Activated T-helper 17 cell treated with anti-CD3 and anti-CD28 coated beads, Interleukin-2, amount 50 U/mL, for 72 hours (primary cell): ENCODE measurements around the gene CEBPG. TPM values are rescaled to one million over a fixed set of nuclear protein-coding genes. Genes with fewer than 3 reads are reported as not detected.

Source experiments
- ATAC-seq: fragments of 150-1000 bp; cut with Tn5 transposase; replicated peaks from 2 replicates; pipeline ENCODE4 v1.10.0; 2021; ENCODE audit warnings: mild to moderate bottlenecking, moderate library complexity
- H3K27ac Mint-ChIP-seq: one replicate; pipeline ENCODE4 v1.8.0; 2022; ENCODE audit warnings: mixed read lengths
- H3K27me3 Mint-ChIP-seq: one replicate; pipeline ENCODE4 v1.8.0; 2022; ENCODE audit warnings: mixed read lengths
- H3K36me3 Mint-ChIP-seq: one replicate; pipeline ENCODE4 v1.8.0; 2022; ENCODE audit warnings: low read depth, mild to moderate bottlenecking, mixed read lengths
- H3K4me1 Mint-ChIP-seq: one replicate; pipeline ENCODE4 v1.8.0; 2022; ENCODE audit warnings: mixed read lengths
- H3K4me3 Mint-ChIP-seq: one replicate; pipeline ENCODE4 v1.8.0; 2022; ENCODE audit warnings: mild to moderate bottlenecking, mixed read lengths
- H3K9me3 Mint-ChIP-seq: one replicate; pipeline ENCODE4 v1.8.0; 2022; ENCODE audit warnings: mixed read lengths
- total RNA-seq, 2 donors: library from RNA; stranded (reverse); gene quantifications; one replicate each; pipeline ENCODE4 v1.2.3, GENCODE V29; 2022

Gene CEBPG
- total RNA-seq, 2 donors from 2014 or later: 15.0 to 23.6 TPM

DNA sequence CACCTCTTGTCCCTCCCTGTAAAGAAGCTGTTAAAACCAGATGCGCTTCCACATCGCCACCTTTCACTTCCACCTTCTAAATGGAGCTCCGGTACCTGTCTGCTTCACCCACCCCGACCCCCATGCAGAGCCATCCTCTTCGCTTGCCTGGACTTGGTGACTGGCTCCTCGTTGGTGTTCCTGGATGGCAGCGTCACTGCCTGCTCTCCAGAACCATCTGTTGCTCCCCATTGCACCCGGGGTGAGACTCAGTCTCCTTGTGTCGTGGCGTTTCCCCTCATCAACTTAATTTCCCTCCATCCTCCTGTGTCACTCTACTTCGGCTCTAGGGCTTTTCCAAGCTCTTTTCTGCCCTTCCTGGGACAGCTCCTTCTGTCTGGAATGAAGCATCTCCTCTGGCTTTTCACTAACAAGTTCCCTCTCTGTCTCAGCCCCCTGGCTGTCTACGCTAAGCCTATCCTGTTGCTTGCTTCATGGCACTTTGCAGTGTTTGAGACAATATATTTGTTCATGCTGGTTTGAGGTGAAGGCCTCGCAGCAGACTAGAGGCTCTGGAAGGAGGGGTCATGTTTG, 10.3 kb downstream of the CEBPG start:
- H3K4me1 Mint-ChIP-seq: peaks cover 11% of the 10 kb centered on the region
- no peak overlapping the region for H3K4me3 Mint-ChIP-seq
- no peaks in the 10 kb centered on the region for H3K9me3 Mint-ChIP-seq
- peaks cover 46% of the 10 kb centered on the region for H3K36me3 Mint-ChIP-seq
- no peaks in the 10 kb centered on the region for H3K27me3 Mint-ChIP-seq
- no peak for ATAC-seq
- H3K27ac Mint-ChIP-seq: peak overlapping the region; percentile 37

DNA sequence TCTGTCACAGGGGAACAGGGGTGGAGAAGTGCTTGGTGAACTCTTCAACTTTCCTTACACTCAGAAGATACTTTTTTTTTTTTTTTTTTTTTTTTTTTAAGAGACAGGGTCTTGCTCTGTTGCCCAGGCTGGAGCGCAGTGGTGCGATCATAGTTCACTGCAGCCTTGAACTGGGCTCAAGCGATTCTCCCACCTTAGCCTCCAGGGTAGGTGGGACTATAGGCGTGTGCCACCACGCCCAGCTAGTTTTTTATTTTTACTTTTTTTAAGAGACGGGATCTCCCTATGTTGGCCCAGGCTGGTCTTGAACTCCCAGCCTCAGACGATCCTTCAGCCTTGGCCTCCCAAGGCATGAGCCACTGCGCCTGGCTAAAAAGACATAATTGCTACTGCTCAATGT, 11.5 kb downstream of the CEBPG start:
- no peak for ATAC-seq
- Mint-ChIP-seq H3K9me3 (no peaks in the 10 kb centered on the region), H3K4me3 (no peak overlapping the region), H3K27me3 (no peaks in the 10 kb centered on the region), H3K36me3 (peaks cover 34% of the 10 kb centered on the region), H3K27ac (no peak overlapping the region), H3K4me1 (peaks cover 11% of the 10 kb centered on the region)

DNA sequence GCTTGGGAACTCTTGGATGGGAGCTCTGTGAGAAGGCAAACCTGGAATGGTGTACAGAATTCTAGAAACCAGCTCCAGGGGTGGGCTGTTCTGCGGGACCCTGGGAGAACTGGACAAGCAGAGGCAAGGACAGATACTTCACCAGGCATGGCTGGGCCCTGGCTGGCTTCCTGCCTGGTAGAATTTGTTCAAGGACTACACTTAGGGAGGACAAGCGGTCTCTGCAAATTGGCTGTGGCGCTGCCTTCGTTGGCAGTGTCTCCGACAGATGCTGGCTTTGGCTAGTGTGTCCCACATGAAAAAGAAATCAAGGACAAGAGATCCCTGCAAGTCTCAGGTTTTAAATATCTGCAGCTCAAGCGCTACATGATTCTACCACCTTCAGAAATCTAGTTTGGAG, 12.4 kb downstream of the CEBPG start:
- H3K27ac Mint-ChIP-seq: no peak overlapping the region
- no peaks in the 10 kb centered on the region for H3K9me3 Mint-ChIP-seq
- no peak for ATAC-seq
- no peak overlapping the region for H3K4me3 Mint-ChIP-seq
- H3K27me3 Mint-ChIP-seq: no peaks in the 10 kb centered on the region
- H3K36me3 Mint-ChIP-seq: peaks cover 25% of the 10 kb centered on the region
- H3K4me1 Mint-ChIP-seq: peaks cover 8% of the 10 kb centered on the region

DNA sequence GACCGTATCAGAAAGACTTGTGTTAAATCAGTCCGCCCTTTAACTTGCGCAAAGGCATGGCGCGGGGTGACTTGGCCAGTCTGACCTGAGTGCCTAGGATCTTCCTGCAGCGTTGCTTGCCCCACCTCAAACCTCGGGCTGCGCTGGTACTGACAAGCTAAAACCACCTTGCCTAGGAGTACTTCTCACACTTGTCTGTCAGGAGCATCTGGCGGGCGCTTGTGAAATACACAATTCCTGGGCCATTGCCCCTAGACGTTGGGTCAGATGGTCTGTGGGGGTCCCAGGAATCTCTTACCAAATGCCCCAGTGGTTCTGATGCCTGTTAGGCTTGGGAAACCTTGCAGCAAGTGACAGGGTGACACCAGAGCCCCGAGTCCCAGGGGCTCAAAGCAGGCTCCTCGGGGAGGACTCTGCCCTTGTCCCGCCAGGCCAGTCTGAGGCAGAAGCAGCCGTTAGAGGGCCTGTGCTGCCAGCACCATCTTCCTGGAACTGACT, 12.9 kb downstream of the CEBPG start:
- Mint-ChIP-seq H3K9me3 (no peaks in the 10 kb centered on the region), H3K4me3 (no peak overlapping the region), H3K27me3 (no peaks in the 10 kb centered on the region), H3K4me1 (peaks cover 5% of the 10 kb centered on the region), H3K27ac (no peak overlapping the region), H3K36me3 (peaks cover 20% of the 10 kb centered on the region)
- ATAC-seq: no peak

DNA sequence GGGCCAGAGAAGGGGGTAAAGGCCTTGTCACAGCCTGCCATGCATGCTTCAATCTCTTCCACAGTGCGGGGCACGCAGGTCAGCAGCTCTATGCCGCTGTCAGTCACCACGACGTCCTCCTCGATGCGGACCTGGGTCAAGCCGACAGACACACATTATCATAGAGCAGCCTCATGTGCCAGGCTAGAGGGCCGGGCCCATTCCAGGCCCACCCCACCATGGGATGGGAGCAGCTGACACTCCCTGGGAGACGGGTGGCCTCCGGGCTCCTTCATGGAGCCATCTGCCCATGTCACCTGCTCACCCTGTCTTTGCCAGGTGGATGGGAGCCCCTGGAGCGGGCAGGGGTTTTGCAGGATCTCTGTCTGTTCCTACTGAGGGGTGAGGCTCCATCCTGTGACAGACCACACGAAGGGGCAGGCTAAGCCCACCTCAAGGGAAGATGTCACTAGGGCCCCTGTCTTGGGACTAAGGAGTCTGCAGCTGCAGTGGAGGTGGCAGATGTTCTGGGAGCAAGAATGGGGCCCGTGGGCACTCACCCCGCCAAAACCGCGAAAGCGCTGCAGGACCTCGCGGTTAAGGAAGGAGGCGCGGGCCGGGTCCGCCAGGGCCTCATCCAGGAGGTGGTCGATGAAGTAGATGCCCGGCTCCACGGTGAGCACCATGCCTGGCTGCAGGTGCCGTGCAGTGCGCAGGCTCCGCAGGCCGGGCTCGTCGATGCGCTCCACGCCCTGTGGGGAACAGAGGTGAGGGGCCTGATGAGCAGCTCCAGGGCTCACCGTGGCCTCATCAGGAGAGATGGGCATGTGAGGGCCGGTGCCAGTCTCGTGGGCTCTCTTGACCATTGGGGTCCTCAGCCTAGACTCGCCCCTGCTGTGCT, 14.1 kb downstream of the CEBPG start:
- H3K4me1 Mint-ChIP-seq: no peaks in the 10 kb centered on the region

DNA sequence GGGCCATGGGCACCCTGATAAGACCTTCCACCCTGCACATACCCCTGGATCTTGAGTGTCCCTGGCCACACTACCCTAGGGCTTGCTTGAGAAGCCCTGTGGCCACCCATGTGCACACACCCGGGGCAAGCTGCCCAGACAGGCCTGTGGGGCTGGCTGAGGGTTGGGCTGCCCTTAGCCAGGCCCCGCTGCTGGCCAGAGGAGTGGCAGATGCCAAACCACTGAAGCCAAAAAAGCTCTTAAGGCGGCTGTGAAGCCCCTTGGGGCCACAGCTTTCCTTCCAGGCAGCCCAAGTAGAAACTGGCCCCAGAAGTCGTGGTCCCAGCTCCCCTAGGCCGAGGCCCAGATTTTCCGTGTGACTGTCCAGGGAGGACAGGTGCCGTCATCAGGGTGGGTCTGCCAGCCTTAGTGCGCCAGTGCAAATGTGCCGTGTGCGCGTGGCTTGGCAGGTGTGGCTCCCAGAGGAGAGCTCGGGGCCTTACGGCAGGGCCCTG, 14.8 kb downstream of the CEBPG start:
- Mint-ChIP-seq H3K27ac (no peak overlapping the region), H3K27me3 (no peaks in the 10 kb centered on the region), H3K4me3 (no peak overlapping the region), H3K4me1 (no peaks in the 10 kb centered on the region), H3K9me3 (no peaks in the 10 kb centered on the region), H3K36me3 (peaks cover 11% of the 10 kb centered on the region)
- ATAC-seq: no peak

More for the DNA sequence above, 14.1 kb downstream of the CEBPG start:
- H3K27me3 Mint-ChIP-seq: no peaks in the 10 kb centered on the region
- no peaks in the 10 kb centered on the region for H3K9me3 Mint-ChIP-seq
- no peak overlapping the region for H3K27ac Mint-ChIP-seq
- ATAC-seq: no peak
- no peak overlapping the region for H3K4me3 Mint-ChIP-seq
- peaks cover 11% of the 10 kb centered on the region for H3K36me3 Mint-ChIP-seq

DNA sequence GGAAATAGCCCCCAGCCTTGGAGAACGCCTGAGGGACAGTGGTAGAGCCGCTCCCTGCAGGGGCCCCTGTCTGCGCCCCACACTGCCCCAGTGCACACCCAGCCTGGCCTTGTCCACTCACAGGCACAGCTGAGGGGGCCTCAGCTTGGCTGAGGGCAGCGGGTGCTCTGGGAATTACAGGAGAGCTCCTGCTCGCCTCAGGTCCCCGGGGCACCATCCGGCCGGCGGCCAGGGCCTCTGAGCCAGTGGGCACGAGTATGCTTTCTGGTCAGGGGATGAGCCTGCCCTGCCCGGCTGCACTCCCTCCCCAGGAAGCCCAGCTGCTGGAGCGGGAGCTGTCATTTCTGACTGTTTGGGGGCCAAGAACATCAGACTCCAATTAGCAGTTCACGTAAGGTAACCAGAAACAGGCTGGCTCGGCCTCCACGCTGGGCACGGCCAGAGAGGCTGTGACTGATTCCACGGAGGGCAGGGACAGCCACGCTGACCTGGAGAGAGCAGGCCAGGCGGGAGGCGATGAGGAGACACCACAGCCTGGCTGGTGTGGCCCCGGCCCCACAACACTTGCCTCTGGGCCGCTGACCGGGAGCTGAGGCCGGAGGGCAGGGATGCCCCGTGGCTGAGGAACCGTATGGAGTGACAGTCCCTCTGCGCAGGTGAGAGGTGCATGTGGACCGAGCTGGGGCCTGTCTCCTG, 15.4 kb downstream of the CEBPG start:
- Mint-ChIP-seq H3K4me3 (no peak overlapping the region), H3K27me3 (no peaks in the 10 kb centered on the region), H3K36me3 (peaks cover 8% of the 10 kb centered on the region), H3K27ac (no peak overlapping the region), H3K4me1 (no peaks in the 10 kb centered on the region), H3K9me3 (no peaks in the 10 kb centered on the region)
- no peak for ATAC-seq

DNA sequence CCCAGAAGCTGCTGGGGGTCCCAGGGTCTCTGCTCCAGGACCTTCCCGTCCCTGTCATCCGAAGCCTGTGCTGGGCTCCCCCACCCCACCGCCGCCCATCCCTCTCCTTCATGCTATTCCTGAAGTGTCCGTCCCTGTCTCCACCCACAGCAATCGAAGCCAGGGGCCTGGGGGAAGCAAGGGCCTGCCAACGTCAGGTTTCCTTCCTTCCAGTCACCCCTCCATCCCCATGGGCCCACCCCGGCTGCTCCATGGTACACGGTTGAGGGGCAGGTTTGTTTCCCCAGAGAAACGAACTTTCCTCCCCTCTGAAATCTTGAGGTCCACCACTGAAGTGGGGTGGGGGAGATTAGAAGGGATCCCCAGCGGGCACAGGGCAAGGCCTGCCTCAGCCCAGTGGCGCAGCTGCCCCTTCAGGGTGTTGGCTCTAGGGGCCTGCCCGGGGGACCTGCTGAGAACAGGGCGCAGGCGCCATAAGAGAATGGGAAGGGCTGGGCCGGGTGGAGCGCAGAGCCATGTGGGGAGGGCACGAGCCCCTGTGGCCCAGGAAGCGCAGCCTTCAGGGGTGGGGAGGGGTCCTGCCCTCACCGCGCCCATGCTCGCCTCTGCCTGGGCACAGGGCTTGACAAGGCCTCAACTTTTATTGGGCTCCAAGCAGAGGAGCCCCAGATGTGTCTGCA, 16.1 kb downstream of the CEBPG start:
- no peaks in the 10 kb centered on the region for H3K27me3 Mint-ChIP-seq
- H3K4me1 Mint-ChIP-seq: no peaks in the 10 kb centered on the region
- H3K4me3 Mint-ChIP-seq: no peak overlapping the region
- no peak for ATAC-seq
- H3K9me3 Mint-ChIP-seq: no peaks in the 10 kb centered on the region
- no peak overlapping the region for H3K27ac Mint-ChIP-seq
- peaks cover 5% of the 10 kb centered on the region for H3K36me3 Mint-ChIP-seq

DNA sequence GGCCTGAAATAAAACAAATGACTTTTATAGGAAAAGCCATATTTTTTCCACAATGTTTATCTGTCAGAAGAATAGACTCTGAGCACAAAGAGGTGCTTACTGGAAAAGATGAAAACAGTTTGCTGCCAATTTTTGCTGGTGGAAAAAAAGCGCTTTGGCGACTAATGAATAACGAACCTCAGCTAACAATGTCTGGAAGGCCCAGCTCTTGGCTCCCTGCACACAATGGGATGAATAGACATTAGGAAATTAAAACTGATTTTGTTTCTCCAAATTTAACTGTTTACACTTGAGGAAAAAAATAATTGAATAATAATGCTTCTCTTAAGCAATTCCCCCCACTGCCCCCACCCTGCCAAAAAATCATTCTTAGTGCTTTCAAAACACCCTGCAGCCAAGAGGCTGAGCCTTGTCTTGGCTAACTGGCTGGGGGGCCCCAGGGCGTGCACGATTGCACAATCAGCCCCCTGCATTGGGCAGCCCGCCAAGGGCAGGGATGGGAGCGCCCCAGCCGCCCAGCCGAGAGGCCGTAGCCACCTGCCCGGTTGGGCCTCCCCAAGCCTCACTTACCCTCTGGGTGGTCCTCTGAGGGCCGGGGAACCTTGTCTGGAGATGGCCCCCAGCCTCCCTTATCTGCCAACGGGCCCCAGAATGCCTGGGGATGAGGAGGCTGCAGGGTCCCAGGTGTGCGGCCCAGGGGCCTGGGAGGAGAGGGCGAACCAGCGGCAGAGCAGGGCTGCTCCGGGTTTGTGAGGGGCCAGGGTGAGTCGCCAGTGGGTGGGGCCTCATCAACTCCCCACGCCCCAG, 16.8 kb downstream of the CEBPG start:
- Mint-ChIP-seq H3K9me3 (no peaks in the 10 kb centered on the region), H3K4me3 (no peak overlapping the region), H3K36me3 (peaks cover 2% of the 10 kb centered on the region), H3K27ac (no peak overlapping the region), H3K27me3 (no peaks in the 10 kb centered on the region), H3K4me1 (no peaks in the 10 kb centered on the region)
- ATAC-seq: no peak

DNA sequence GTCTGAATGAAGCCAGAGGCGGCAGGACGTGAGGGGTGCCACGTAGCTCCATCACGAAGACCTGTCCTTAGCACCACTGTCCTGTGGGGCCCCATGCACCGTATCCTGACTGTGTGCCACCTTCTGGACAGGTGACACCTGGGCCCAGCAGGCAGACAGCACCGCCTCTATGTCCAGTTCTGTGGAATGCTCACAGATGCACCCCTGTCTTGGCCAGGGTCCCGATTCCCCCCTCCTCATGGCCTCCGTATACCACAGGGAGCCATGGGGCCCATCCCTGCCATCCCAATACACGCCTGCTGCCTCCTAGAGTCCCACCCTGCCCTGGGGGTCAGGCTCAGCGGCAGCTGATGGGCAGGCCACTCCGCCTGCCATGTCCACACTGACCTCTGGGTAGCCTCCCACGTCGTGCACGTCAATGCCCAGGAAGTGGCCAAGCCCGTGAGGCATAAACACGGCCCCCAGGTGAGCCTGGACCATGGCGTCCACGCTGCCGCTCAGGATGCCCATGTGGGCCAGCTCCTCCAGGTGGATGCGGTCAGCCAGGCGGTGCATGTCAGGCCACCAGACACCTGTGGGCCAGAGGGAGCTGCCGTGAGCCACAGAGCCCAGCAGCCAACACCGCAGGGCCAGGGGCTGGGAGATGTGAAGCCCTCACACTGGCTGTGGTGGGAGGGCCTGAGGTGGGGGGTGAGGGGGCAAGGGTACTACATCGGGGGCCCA, 17.6 kb downstream of the CEBPG start:
- Mint-ChIP-seq H3K9me3 (no peaks in the 10 kb centered on the region), H3K27me3 (no peaks in the 10 kb centered on the region), H3K4me1 (no peaks in the 10 kb centered on the region), H3K4me3 (no peak overlapping the region), H3K36me3 (no peaks in the 10 kb centered on the region), H3K27ac (no peak overlapping the region)
- ATAC-seq: no peak

DNA sequence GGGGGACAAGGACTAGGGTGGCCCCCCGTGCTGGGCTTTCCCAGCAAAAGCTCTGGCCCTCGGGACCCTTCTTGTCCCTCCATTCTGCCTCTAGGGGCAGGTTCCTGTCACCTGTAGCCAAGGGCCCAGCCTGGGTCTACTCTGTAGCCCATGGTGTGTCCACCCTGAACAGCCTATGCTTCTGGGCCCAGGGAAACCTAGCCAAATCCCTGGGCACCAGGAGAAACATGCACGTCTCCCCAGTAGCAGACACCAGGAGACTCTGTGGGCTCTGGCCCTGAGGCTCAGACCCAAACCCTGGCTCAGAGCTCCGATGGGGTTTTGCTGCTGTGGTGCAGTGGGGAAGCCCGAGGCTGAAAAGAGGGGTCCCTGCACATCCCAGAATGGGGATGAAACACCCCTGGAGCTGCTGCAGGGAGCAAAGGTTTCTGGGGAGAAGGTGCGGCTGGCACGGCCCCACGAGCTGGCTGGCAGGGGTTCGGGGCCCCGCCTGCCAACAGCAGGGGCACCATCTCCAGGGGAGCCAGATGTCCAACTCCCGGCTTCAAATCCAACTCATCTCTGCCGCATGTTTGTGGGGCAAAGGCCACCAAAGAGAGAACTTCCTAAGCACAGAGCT, 18.2 kb downstream of the CEBPG start:
- Mint-ChIP-seq H3K4me1 (no peaks in the 10 kb centered on the region), H3K9me3 (no peaks in the 10 kb centered on the region), H3K36me3 (no peaks in the 10 kb centered on the region), H3K27ac (no peak overlapping the region), H3K4me3 (no peak overlapping the region), H3K27me3 (no peaks in the 10 kb centered on the region)
- no peak for ATAC-seq

DNA sequence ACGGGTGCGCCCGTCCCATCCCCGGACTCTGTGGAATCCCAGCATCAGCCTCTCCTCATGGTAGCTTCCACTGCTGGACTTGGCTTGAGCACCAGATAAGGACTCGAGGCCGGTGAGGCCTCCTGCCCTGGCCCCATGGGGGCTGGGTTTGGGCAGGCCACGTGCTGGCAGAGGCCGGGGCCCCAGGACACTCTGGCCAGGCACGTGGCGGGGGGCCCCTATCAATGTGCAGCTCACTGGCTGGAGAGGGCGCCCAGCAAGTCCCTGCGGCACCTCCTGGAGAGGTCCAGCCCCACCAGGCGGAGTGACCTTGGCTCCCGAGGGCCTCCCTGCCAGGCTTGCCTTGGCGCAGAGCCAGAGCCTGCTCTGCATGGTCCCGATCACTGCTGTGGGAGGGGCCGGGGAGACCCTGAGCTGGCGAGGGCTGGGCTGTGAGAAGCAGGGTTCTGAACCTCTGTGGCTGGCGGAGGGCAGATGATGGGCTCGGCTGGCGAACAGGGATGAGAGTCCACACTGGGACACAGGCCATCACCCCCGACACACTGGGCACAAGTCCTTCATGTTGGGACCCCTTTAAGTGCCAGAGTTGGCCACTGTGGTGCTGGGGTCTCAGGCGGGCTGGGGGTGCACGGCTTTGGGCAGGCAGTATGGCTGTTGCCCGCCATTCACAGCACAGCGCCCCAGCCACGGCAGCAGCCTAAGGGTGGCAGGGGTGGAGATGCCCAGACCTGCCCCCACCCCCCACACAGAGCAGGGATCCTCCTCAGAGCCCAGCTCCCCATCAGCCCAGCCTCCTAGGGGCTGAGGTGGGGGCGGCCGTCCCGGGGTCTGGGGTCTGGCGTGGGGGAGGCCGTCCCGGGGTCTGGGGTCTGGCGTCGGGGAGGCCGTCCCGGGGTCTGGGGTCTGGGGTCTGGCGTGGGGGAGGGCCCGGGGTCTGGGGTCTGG, 19.1 kb downstream of the CEBPG start:
- H3K27me3 Mint-ChIP-seq: no peaks in the 10 kb centered on the region
- no peaks in the 10 kb centered on the region for H3K36me3 Mint-ChIP-seq
- no peak overlapping the region for H3K4me3 Mint-ChIP-seq
- no peak overlapping the region for H3K27ac Mint-ChIP-seq
- H3K4me1 Mint-ChIP-seq: no peaks in the 10 kb centered on the region
- no peak for ATAC-seq
- no peaks in the 10 kb centered on the region for H3K9me3 Mint-ChIP-seq
